Measurements from ENCODE around the gene EFR3B. TPM values are rescaled to one million over a fixed set of nuclear protein-coding genes. Genes with fewer than 3 reads are reported as not detected.

The EFR3B gene
- 12.8 to 15.3 TPM (median 13.5 TPM) in 5 replicates for total RNA-seq (2022; extraction: Qiagen RNA extraction)

GRCh38 chr2:25041928-25042320 lies at the start of gene EFR3B:
Gene EFR3B, plus strand, starts transcription at chr2:25042076. Its CDS starts 237 bp downstream, at chr2:25042313.

GRCh38 chr2:25168256-25169072 lies 126.6 kb downstream of the EFR3B start, which contains the start of gene POMC:
Gene POMC, minus strand, starts transcription at chr2:25168580. Its CDS starts 3,808 bp downstream, at chr2:25164772.

Other genes with a start within 250 kb of the EFR3B start
- gene PTRHD1, start 248.7 kb upstream of the EFR3B start, total RNA-seq (2022; extraction: Qiagen RNA extraction) = 46.1 to 63.9 TPM (median 59.6 TPM) in 5 replicates
- gene CENPO, start 248.7 kb upstream of the EFR3B start, total RNA-seq (2022; extraction: Qiagen RNA extraction) = 40.7 to 51.6 TPM (median 44.5 TPM) in 5 replicates
- 68.6 to 88.7 TPM (median 78.5 TPM) in 5 replicates for gene ADCY3, start 121.8 kb upstream of the EFR3B start, total RNA-seq (2022; extraction: Qiagen RNA extraction)
- gene DNAJC27, start 70.1 kb upstream of the EFR3B start, total RNA-seq (2022; extraction: Qiagen RNA extraction) = 1.2 to 2.1 TPM (median 2.0 TPM) in 5 replicates
- not detected in 5 replicates for gene POMC, start 126.5 kb downstream of the EFR3B start, total RNA-seq (2022; extraction: Qiagen RNA extraction)